Measurements from ENCODE around the gene MOB3B.

Gene MOB3B

DNA sequence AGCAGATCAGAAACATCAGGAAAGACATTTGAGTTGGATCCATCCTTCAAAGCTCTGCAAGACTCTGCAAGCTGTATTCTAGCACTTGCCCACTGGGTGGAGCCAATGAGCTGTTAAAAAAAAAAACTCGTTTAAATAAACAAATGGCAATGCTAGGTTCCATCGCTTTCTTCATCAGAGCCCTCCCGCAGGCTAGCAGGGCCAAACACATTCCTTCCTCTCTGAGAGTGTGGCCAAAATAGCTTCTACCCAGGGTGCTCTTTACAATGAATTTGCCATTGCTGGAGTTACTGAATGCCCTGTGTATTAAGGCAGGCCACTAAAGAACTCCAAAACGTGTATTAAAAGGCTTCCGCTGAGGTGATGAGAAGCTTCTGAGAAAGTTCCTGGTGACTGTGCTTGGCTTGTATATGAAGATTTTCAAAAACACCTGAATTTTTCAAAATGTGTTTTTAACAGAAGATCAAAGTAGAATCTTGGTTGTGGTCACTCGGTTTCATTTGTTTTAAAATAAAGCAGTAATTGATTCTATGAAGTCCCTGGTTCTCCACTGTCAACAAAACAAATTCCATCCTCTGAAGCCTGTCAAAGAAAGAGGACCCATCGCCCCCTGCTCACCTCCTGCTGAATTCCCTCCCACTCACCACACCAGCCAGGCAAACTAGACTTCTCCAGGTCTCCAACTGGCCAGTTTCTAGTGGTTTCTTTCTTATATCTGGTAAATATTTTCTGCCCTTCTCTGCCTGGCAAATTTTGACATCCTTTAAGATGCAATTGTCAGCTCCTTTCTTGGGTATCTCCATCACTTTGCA is 196.2 kb downstream of the MOB3B start:
- peak; percentile 28 for DNase-seq

DNA sequence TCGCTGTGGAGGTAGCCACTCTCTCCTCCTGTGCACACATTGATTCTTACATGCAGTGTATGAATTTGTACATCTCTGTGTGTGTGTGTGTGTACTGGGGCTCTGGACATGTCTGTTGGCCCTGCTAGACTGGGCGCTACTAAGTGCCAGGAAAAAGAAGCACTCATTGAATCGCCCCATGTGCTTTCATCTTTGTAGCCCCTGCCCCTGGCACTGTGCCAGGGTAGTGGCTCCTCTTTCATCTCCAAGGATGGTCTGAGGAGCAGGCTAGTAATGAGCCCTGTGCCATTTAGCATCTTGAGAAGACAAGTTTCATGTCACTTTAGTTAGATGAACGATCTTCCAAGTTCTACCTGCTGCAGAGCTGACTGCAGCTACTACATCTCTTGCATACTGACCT is 198.2 kb downstream of the MOB3B start:
- no peak for DNase-seq

DNA sequence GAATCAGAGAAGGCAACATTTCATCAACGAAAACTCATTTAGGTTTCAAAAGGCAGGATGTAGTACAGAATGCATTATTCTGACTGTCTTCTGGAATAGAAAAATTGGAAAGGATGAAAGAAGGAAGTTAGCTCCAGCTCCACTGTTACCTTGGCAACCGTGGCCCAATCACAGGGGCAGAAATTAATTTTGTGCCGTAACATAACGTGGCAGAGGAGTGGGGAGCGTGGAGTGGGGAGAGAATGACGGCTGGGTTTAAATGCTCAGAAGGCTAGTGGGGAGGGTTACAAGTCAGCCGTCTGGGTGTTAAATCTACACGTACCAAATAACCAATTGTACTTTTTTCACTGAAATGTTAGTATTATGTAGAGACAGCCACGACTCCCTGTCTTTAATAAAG is 200.3 kb downstream of the MOB3B start:
- DNase-seq, result no peak

DNA sequence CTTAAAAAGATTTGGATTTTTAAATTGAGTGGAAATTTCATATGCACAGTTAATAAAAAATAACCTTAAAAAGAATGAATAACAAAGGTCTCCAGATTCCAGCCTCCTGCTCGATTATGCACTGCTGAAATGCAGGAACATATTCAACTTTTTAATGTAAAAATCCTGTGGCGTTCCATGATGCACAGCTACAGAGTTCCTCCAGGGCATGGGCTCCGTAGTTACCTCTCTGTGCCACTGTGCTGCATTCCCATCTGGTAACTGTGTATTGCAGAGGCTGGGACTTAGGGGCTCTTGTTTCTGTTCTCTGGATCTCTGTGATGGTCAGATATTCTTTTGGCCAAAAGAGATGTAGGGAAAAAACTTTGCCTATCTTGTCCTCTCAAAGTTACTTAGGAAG is 201.1 kb downstream of the MOB3B start:
- no peak for DNase-seq

DNA sequence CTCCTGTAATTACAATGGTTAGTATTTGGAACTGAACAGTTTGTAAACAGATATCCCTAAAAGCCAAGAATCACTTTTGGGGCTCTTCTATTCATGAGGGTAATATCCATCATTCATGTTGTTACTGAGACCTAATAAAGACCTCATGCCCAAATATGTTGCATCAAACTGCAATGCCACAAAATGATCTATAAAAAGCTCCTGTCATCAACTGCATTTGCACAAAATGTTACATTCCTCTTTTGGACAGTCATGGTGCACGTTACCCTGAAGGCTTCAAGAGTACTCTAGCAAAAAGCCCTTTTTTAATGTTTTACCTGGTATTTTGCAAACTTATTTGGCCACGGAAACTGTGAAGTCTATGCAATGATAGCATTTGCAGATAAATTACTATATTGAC is 218.4 kb downstream of the MOB3B start:
- no peak for DNase-seq

DNA sequence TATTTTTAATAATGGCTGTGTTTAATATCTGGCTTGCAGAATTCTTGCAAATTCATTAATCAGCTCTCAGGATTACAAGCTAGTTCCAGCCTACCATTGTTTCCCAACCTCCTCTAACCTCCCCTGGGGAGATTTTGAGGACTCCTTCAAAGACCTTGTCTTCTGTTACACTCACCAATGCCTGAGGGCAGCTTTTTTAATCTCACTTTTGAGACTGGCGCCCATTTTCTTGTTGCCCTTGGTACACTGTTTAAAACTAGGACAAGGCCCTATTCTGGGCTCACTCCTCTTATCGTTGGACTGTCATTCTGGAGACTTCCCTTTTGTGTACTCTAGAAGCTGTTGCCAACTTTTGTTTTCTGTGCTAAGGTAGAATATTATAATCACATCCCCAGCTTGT is 219.0 kb downstream of the MOB3B start:
- DNase-seq, result no peak

DNA sequence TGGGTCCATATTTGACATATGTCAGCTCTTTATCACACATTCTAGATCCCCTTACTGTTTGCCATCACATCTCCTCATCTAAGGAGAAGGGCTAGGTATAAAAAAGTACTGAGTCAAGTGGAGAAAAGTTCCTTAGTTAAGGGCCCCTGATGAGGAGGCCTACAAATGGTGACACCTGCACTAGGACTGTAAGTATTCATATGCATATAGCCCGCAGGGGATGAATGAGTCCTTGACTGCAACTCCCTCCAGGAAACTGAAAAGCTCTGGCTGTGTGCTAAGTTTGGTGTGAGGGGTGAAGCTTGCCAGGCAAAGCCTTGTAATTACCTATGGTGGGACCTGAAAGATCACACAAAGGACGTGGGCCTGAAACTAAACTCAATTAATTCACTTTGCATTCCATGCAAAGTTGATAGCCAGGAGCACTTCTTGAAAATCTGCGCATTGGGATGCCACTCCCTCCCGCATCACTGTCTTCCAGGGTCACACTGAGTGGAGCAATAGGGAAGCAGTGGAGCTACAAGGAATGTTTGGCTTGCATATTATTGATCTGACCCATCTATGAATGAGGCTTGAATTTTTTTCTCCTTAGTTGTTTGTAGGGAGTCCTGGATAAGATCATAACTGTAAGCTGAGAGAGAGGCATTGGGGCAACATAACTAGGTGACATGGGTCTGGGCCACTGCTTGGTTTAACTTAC is 220.8 kb downstream of the MOB3B start:
- DNase-seq, result no peak

DNA sequence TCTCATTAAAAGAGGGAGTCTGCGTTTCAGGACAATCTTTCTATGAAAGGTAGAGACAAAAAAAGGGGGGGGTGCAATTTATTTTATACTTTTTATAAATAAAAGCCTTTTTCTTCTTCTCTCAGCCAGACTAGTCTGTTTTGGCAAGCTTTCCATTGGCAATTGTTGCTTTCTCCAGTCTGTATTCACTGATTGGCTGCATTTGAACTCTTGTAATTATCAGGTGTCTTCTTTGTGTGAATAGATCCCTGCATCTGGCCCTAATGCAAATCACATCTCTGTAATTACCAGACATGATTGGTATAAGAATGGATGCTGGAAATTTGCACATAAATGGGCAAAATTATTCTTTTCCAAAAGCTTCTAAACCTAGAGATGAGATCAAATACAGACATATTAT is 225.1 kb downstream of the MOB3B start:
- no peak for DNase-seq

DNA sequence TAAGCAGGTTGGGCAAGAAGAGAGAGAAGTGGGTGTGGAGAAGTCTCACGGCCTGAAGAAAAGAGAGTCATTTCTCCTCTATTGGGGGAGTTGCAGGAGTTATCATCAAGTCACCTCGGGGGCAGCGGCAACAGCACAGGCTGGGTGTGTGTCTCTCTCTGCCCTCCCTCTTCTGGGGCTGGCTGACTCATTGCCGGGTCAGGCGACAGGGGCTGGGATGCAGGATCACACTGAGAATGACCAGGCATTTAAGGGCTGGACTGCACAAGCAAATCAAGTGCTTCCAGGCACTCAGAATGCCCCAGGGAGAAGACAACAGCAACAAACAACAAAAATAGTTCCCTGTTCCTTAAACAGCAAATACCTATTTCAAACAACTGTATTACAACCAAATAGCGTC is 226.4 kb downstream of the MOB3B start:
- DNase-seq, result no peak

DNA sequence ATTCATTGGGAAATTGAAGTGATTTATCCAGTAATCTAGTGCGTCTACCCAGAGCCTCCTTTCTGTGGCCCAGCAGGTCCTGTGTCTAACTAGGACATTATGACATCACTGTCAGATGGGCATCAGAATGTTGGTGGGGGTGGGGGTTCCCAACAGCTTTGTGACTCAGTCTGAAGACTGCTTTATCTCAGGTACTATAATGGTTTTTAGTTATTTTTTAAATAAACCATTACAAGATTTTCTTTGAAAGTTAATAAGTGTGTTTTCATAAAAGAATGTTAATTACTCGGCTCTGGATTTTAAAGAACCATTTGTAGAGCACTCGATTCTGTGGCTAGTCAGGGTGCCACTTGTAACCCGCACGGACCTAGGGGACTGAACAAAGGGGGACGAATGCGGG is 232.6 kb downstream of the MOB3B start, which contains the start of gene EQTN:
Gene EQTN (minus strand): TSS at position 101 of the 400 bp plus-strand sequence. CDS start 95 bp downstream, at position 6.
- DNase-seq, result no peak

DNA sequence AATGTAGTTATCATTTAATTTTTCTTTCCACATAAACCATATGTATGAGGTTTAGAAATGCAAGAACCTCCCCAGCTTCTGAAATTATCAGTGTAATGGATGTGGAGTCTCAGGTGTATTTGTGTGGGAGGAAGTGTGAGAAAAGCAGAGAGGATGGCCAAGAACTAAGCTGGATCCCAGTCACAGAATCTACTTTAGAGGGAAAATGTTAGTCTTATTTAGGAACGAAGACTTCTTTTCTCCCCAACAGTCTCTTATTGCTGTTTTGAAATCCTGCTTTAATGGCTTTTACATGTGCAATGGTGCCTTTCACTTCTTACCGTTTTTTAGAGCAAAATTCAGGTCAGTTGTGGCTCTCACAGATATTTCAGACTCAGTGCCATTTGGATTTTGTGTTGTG is 235.6 kb downstream of the MOB3B start:
- no peak for DNase-seq

DNA sequence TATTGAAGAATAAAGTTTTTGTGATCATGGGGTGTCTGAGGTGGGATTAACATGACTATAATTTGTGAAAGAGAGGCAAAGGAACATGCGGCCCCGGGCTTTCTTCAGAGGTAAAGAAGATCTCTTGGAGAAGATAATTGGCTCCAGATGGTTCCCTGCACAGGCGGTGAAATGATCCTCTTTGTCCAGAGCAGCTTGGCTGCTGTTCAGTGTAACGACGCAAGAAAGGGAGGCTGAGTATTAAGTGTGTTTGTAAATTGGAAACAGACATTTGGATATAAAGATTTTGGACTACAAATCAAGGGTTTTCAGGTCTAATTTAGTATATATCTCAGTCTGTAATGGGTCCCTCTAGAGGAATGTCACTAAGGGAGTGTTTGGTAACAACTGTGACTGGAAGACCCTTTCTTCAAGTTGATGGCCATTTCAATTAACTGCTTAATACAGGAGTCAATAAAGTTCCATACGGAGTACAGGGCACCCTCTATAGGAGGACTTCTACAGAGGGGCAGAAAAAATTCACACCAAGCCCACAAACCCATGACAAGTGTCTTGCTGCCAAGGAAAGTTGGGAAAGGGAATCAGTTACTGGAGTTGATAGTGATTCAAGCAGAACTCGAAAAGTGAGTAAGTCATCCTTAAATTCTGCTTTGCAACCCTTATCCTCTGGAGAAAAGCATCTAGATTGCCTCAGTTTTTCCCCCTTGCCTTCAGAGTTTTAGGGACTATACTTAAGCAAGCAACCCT is 236.8 kb downstream of the MOB3B start:
- DNase-seq, result no peak

DNA sequence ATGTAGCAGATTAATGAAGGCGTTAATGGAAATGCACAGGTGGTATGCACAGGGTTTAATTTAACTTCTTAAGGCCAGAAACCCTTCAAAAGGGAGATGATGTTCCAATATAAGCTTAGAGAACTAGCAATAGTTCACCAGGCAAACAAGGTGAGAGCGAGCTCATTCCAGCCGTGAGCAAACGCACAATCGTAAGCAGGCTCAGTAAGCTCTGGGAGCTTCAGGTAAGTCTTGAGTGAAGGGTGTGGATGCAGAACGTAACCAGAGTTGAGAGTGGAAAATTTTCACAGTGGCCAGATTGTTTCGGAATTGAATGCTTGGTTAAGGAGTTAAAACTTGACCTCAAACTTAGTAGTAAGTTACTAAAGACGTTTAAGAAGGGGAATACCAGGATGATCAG is 238.3 kb downstream of the MOB3B start:
- no peak for DNase-seq

DNA sequence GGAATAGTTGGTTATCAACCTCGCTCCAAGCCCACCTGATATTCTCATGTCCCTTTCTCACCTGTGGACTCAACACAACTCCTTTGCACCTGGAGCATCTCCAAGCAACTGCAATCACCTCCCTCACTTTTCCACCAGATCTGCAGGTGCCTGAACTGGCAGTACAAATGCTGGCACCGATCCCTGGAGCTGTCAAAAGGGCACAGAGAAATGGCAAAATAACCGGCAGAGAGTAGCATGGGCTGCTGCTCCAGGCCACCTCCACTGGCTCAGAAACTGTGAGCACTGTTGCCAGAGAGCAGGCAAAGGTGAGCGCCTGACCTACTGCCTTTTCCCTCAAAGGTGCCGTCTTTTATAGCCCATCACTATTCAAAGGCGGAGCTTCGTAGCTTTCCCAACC is 247.3 kb downstream of the MOB3B start:
- DNase-seq, result no peak

DNA sequence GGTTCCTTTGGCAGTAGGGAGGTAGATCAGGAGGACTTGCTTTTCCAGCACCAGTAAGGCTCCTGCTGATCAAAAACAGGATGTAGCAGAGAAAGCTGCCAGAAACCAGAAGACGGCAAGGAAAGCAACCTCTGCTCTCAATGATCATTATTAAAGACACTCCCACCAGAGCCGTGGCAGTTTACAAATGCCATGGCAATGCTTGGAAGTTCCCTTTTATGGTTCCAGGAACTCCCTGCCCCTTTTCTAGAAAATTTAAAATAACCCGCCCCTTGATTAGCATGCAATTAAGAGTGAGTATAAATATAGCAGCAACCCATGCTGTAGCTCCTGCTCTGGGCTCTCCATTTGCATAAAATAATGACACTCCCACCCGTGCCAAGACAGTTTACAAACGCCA is 248.8 kb downstream of the MOB3B start:
- DNase-seq, result no peak

DNA sequence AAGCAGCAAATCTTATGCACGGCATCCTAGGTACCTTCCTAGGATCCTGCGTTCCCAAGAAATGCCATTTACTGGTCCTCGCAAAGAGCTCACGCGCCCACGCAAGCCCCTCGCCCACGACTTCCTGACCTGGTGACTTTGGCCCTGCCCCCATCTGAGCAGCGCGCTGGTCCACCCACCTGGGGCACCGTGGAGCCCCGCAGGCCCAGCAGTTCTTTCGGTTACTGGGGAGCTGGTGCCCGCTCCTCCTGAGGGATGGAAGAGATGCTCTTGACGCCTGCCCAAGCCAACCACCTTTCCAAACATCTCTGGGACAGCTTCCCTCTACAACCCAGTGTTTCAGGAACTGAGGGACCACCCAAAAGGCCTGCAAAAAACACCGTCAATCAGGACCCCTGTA is 249.4 kb downstream of the MOB3B start:
- DNase-seq, result no peak

DNA sequence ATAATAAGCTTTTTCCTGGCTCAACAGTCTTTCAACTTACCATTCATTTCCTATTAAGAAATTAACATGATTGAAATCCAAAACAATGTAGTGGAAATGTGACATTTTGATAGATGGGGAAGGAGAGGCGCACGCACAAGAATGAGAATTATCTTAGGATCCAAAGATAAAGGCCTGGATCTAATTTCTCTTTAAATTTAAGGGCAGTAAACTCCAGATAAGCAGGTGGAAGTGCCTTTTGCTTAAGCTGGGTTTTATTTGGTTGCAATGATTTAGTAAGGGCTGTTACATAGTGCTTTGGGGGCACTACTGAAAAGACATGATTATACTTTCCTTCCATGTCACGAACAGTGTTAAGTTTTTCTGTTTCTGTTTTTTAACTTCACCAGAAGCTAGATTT is 250.0 kb downstream of the MOB3B start:
- no peak for DNase-seq

DNA sequence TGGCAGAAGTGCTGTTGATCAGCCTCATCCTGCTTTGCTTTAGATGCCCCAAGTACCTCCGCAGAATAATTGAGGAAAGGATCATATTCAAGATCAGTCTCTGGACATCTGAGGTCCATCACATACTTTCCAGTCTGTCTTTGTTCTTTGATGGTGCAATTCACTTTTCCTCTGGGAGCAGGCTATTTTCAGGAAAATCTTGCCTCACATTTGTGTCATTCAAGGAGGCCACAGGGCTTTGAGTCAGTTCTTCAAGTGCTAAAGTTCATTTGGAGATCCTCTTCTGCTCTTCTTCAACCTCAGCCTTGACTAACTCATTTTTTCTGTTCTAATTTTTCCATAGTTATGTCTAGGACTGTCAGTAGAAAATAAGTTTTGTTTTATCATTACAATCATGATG is 251.2 kb downstream of the MOB3B start:
- DNase-seq, result no peak

DNA sequence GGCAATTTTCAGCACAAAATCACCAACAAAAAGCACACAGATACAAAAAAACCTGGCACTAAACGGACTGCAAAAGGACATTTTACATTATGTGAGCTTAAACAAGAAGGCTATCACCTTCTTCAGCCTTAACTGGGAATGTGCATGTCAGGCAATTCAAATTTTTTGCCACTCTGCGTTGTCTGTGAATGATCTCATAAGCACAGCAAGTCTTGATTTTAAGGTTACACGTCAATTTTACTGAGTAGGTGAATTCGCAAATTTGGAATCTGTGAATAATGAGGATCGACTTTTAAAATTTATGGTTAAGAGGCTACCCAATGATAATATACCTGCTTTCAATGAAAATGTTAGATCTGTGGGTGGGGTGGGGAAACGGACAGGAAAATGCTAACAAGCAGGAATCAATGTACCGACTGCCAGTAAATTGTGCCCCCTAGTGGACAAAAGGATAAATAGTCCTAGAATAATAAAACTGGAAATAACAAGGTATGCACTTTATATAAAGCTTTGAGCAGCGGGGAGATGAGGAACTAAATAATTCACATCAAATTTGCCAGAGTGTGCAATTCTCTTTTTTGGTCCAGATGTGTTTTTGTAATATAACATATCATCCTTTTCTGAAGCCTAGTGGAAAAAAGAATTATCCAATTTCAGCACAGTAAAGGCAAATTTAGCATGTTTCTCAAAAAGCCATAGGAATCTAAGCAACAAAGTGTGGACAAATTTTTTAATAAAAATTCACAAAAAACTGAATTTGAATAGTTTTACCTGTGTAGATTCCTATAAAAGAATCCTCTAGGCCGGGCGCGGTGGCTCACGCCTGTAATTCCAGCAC is 253.2 kb downstream of the MOB3B start:
- DNase-seq, result peak; percentile 4
